H1 (cell line): ENCODE results near the gene RANBP17.

ENCODE experiments used
- POLR2AphosphoS5 ChIP-seq: IDR thresholded peaks from 2 replicates; pipeline ENCODE4 v1.6.1; 2011; ENCODE audit warnings: low read depth, low read length
- TF ChIP-seq, protein P1 (sequence below), 3 experiments: IDR thresholded peaks; 1 replicate in 2 of 3; 2 replicates in 1 of 3; pipeline versions ENCODE4 v1.5.1 to v1.6.1; 2011; ENCODE audit warnings: low read length in 3 of 3, mild to moderate bottlenecking in 3 of 3, inconsistent platforms in 2 of 3, low read depth in 1 of 3, moderate library complexity in 1 of 3; ENCODE audit not compliant: insufficient read depth in 1 of 3; ENCODE audit errors: control extremely low read depth in 1 of 3

DNA sequence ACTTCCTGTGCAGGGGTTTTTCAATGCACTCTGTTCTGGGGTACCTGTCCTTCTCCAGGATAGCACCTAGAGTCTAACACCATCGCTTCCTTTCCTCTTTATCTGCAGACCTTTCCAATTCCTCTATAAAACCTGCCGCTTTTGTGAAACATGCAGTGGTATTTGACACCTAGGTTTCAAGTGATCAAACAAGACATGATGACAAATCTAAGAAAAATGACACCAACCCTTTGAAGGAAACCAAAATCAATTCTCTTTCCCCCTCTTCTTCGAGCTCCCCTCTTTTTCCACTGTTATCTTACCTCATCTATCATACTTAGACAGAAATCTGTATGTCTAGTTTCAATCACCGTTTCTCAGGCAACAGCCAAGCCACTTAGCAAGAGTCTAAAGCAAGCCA is 25.6 kb upstream of the RANBP17 start:
- no peak for TF ChIP-seq POLR2AphosphoS5
- TF ChIP-seq, protein P1, sequence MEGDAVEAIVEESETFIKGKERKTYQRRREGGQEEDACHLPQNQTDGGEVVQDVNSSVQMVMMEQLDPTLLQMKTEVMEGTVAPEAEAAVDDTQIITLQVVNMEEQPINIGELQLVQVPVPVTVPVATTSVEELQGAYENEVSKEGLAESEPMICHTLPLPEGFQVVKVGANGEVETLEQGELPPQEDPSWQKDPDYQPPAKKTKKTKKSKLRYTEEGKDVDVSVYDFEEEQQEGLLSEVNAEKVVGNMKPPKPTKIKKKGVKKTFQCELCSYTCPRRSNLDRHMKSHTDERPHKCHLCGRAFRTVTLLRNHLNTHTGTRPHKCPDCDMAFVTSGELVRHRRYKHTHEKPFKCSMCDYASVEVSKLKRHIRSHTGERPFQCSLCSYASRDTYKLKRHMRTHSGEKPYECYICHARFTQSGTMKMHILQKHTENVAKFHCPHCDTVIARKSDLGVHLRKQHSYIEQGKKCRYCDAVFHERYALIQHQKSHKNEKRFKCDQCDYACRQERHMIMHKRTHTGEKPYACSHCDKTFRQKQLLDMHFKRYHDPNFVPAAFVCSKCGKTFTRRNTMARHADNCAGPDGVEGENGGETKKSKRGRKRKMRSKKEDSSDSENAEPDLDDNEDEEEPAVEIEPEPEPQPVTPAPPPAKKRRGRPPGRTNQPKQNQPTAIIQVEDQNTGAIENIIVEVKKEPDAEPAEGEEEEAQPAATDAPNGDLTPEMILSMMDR (IDR thresholded peaks at IDR 0.05; ENCODE audit: control extremely low read depth in 1 of 3, insufficient read depth in 1 of 3, low read depth in 1 of 3, low read length in 3 of 3): no peak
